B cell (primary cell): ENCODE results near the gene HECA. TPM values are rescaled to one million over a fixed set of nuclear protein-coding genes. Genes with fewer than 3 reads are reported as not detected.

Experiments used
- ATAC-seq: fragments of 200-7000 bp; cut with Tn5 transposase; one replicate; pipeline ENCODE4 v1.10.0; 2021; ENCODE audit warnings: low read depth, mild to moderate bottlenecking, moderate number of reproducible peaks, moderate library complexity
- CTCF ChIA-PET: fragments of 350-600 bp; sonication (Branson Sonifier 250); formaldehyde crosslinking; loops from one replicate; lab custom pipeline; 2021; ENCODE audit warnings: antibody characterized with exemption, inconsistent platforms; lab: Charles Lee
- POLR2A ChIA-PET: fragments of 350-600 bp; sonication (Branson Sonifier 250); formaldehyde crosslinking; loops from one replicate; lab custom pipeline; 2021; ENCODE audit warnings: antibody characterized with exemption; lab: Charles Lee
- DNase-seq: peaks from one replicate; pipeline ENCODE4 v3.0.0; 2013
- H2AFZ ChIP-seq: 2 replicates; pipeline ENCODE4 v1.6.1; 2012; ENCODE audit warnings: mild to moderate bottlenecking, low read depth, low read length; ENCODE audit not compliant: insufficient read depth, poor library complexity, severe bottlenecking
- H3K27ac ChIP-seq, 2 donors: 1 replicate in 1 of 2; 2 replicates in 1 of 2; pipeline ENCODE4 v1.5.1; 2012 to 2013; ENCODE audit warnings: low read length in 2 of 2, mild to moderate bottlenecking in 2 of 2, moderate library complexity in 1 of 2
- H3K27me3 ChIP-seq, 4 experiments: fragments of 200-600 bp in 1 of 4; sonication (generic) in 1 of 4; replicated peaks in 1 of 4; 1 replicate in 2 of 4; 2 replicates in 2 of 4; pipeline versions ENCODE4 v1.6.1 to v1.7.0; 2013 to 2016; ENCODE audit warnings: low read length in 3 of 4, mild to moderate bottlenecking in 2 of 4, mixed read lengths in 1 of 4, moderate library complexity in 1 of 4; ENCODE audit not compliant: insufficient read depth in 4 of 4, control insufficient read depth in 3 of 4; ENCODE audit errors: control extremely low read depth in 1 of 4
- H3K36me3 ChIP-seq, 2 experiments: replicated peaks in 1 of 2; 1 replicate in 1 of 2; 2 replicates in 1 of 2; pipeline versions ENCODE4 v1.6.1 to v1.7.1; 2013; ENCODE audit warnings: low read length in 1 of 2; ENCODE audit not compliant: insufficient read depth in 2 of 2, control insufficient read depth in 1 of 2; ENCODE audit errors: control extremely low read depth in 1 of 2, extremely low read depth in 1 of 2
- H3K4me1 ChIP-seq, 2 donors: fragments of 200-600 bp in 1 of 2; sonication (generic) in 1 of 2; 1 replicate in 1 of 2; 2 replicates in 1 of 2; pipeline versions ENCODE4 v1.5.1 to v1.6.1; 2013 to 2017; ENCODE audit warnings: low read length in 2 of 2; ENCODE audit not compliant: control insufficient read depth in 2 of 2, insufficient read depth in 2 of 2
- H3K4me2 ChIP-seq: replicated peaks from 2 replicates; pipeline ENCODE3; 2012; ENCODE audit warnings: mild to moderate bottlenecking, low read depth, low read length; ENCODE audit not compliant: poor library complexity, severe bottlenecking
- H3K4me3 ChIP-seq, 5 experiments: fragments of 200-600 bp in 1 of 5; sonication (generic) in 1 of 5; 1 replicate in 3 of 5; 2 replicates in 2 of 5; pipeline versions ENCODE4 v1.5.1 to v1.7.0; 2011 to 2016; ENCODE audit warnings: low read length in 4 of 5, mild to moderate bottlenecking in 4 of 5, low read depth in 2 of 5, control low read depth in 1 of 5, moderate library complexity in 1 of 5; ENCODE audit not compliant: insufficient read depth in 1 of 5; ENCODE audit errors: control extremely low read depth in 1 of 5, extremely low read depth in 1 of 5
- H3K79me2 ChIP-seq: fragments of 200-600 bp; sonication (generic); one replicate; pipeline ENCODE4 v1.6.0; 2016; ENCODE audit warnings: low read length; ENCODE audit not compliant: control insufficient read depth, insufficient read depth
- H3K9ac ChIP-seq: fragments of 200-600 bp; sonication (generic); 2 replicates; pipeline ENCODE4 v1.6.1; 2017; ENCODE audit warnings: mild to moderate bottlenecking, low read length, moderate library complexity
- H3K9me3 ChIP-seq, 3 donors: one replicate each; pipeline versions ENCODE4 v1.6.1 to v1.7.1; 2013; ENCODE audit warnings: low read length in 2 of 3; ENCODE audit not compliant: control insufficient read depth in 2 of 3, insufficient read depth in 1 of 3; ENCODE audit errors: control extremely low read depth in 1 of 3
- H4K20me1 ChIP-seq: 2 replicates; pipeline ENCODE4 v1.6.0; 2012; ENCODE audit warnings: mild to moderate bottlenecking, low read length; ENCODE audit not compliant: insufficient read depth, control insufficient read depth, poor library complexity, severe bottlenecking
- H3K27ac Mint-ChIP-seq: one replicate; pipeline ENCODE4 v1.8.0; 2021; ENCODE audit warnings: mixed read lengths
- H3K27me3 Mint-ChIP-seq: one replicate; pipeline ENCODE4 v1.8.0; 2021; ENCODE audit warnings: mixed read lengths
- H3K4me1 Mint-ChIP-seq: one replicate; pipeline ENCODE4 v1.8.0; 2021; ENCODE audit warnings: mixed read lengths
- H3K4me3 Mint-ChIP-seq: one replicate; pipeline ENCODE4 v1.8.0; 2021; ENCODE audit warnings: mixed read lengths
- H3K9me3 Mint-ChIP-seq: one replicate; pipeline ENCODE4 v1.8.0; 2022; ENCODE audit warnings: mixed read lengths; ENCODE audit not compliant: insufficient read depth
- CTCF ChIP-seq: fragments of 200-600 bp; IDR thresholded peaks from one replicate; pipeline ENCODE4 v1.8.0; 2022; ENCODE audit warnings: antibody characterized with exemption, mild to moderate bottlenecking
- EZH2 ChIP-seq: IDR thresholded peaks from 2 replicates; pipeline ENCODE4 v1.6.1; 2012; ENCODE audit warnings: borderline replicate concordance, low read depth, mild to moderate bottlenecking, moderate library complexity, low read length; ENCODE audit not compliant: insufficient read depth, poor library complexity, severe bottlenecking
- WGBS: methylation state at CpG from one replicate; pipeline ENCODE4 v1.1.5; 2013; ENCODE audit warnings: missing lambda C conversion rate; ENCODE audit not compliant: insufficient coverage; 5-methylcytosine and 5-hydroxymethylcytosine counted together
- intact Hi-C: fragments of 100-400 bp; cut with micrococcal nuclease; formaldehyde crosslinking; loops from one replicate; pipeline ENCODE4 v1.10.0; 2022
- polyA plus RNA-seq: library from polyadenylated mRNA; depleted of rRNA; stranded (reverse); fragments of >200 nt; gene quantifications from 2 replicates; pipeline ENCODE4 v1.2.3, GENCODE V29; 2012
- total RNA-seq, 2 donors: library from RNA; stranded (reverse); fragments of 120-200 nt in 1 of 2; gene quantifications; 1 replicate in 1 of 2; 2 replicates in 1 of 2; pipeline versions ENCODE4 v1.2.3 to v1.2.4, GENCODE V29; 2013 to 2022

HECA gene
- total and polyA plus RNA-seq, 2 donors (not counting 1 experiment from before 2014, with no cell fraction given): 19.2 to 50.4 TPM

GRCh38 chr6:139173822-139174221 lies 38.9 kb downstream of the HECA start:
- ATAC-seq: no peak
- ChIA-PET CTCF (interaction anchor here (0.8 to 1.9 kb wide), 3 partner anchors 46 to 199 kb away, joined by 3 to 5 read pairs (median 3); no protein-coding TSS in a partner anchor), POLR2A (no interaction called here)
- Mint-ChIP-seq H3K27ac (no peak overlapping the region), H3K27me3 (no peaks in the 10 kb centered on the region), H3K4me1 (peaks cover 68% of the 10 kb centered on the region), H3K4me3 (no peak overlapping the region), H3K9me3 (no peaks in the 10 kb centered on the region)
- Histone ChIP-seq H3K27ac (no peak overlapping the region), H3K4me1 (peaks cover 17 to 22% of the 10 kb centered on the region in 2 donors), H3K27me3 (no peaks in the 10 kb centered on the region), H3K4me3 (no peak overlapping the region), H2AFZ (no peak overlapping the region), H3K4me2 (no peak overlapping the region), H4K20me1 (peaks cover 73% of the 10 kb centered on the region), H3K36me3 (peaks cover 15 to 57% of the 10 kb centered on the region in 2 experiments), H3K79me2 (peaks cover 54% of the 10 kb centered on the region), H3K9ac (no peak overlapping the region), H3K9me3 (peaks cover 2 to 7% (median 5%) of the 10 kb centered on the region in 3 donors)
- WGBS: 67% methylated on average over 1 of the region's 1 CpG
- no peak for DNase-seq
- TF ChIP-seq EZH2 (no peak), CTCF (no peak)
- intact Hi-C loops: no loop called here

GRCh38 chr6:139174961-139175360 lies 40.1 kb downstream of the HECA start:
- H3K4me1 ChIP-seq: peaks cover 17 to 22% of the 10 kb centered on the region in 2 donors
- peaks cover 2 to 7% (median 5%) of the 10 kb centered on the region in 3 donors for H3K9me3 ChIP-seq
- peaks cover 65% of the 10 kb centered on the region for H4K20me1 ChIP-seq
- H2AFZ ChIP-seq: no peak overlapping the region
- POLR2A ChIA-PET: no interaction called here
- no peak for DNase-seq
- CTCF ChIA-PET: interaction anchor here (0.8 to 1.9 kb wide), 6 partner anchors 9 to 190 kb away, joined by 3 to 5 read pairs (median 3); no protein-coding TSS in a partner anchor
- H3K27ac ChIP-seq: no peak overlapping the region
- peaks cover 16 to 58% of the 10 kb centered on the region in 2 experiments for H3K36me3 ChIP-seq
- Mint-ChIP-seq H3K9me3 (no peaks in the 10 kb centered on the region), H3K4me1 (peaks cover 61% of the 10 kb centered on the region), H3K4me3 (no peak overlapping the region), H3K27me3 (no peaks in the 10 kb centered on the region), H3K27ac (peak overlapping the region; percentile 53)
- intact Hi-C loops: no loop called here
- peak overlapping the region; percentile 35 for H3K4me2 ChIP-seq
- no peak for TF ChIP-seq CTCF
- TF ChIP-seq EZH2: no peak
- H3K9ac ChIP-seq: no peak overlapping the region
- peaks cover 43% of the 10 kb centered on the region for H3K79me2 ChIP-seq
- no peak for ATAC-seq
- H3K4me3 ChIP-seq: no peak overlapping the region
- no peaks in the 10 kb centered on the region for H3K27me3 ChIP-seq
